ENCODE results near the gene HCN2. TPM values are rescaled to one million over a fixed set of nuclear protein-coding genes. Genes with fewer than 3 reads are reported as not detected.
A peak's percentile ranks its signal among the peaks of the same experiment; 100 is the strongest.

Gene HCN2
- total and polyA plus RNA-seq, 10 of the 15 experiments (the other 5 are each of a cell fraction or from before 2014, with no cell fraction given) = 0.01 to 0.54 (median 0.08) TPM; not detected in 4

DNA sequence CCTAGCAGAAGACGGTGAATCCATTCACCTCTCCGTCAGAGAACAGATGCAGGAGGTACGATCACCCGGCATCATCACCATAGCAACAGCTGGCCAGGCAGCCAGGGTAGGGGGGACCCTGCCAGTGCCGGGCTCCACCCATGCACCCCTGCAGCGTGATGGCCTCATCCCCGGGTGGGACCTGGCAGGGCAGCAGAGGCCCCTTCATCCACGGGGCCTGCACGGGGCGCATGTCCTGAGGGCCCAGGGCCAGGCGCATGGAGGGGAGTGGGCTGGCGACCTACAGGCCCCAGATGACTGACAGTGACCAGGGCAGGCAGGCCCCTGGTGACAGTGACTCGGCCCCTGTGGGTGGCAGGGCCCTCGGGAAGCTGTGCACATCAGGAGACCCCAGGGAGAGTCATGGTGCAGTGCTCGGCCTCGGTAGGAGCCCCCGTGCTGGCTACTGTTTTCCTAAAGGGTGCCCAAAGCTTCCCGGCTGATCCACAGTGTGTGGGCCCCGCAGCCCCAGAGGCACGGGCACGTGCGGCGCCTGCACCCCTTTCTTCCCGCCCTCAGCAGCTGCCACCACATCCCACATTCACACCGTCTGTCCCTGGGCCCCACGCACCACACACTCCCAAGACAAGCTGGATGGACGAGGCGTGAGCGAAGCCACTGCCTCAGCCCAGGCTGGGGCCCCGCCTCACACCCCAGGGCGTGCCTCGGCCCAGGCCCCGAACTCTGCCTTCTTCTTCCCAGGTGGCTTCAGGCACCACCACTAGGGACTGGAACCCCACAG, 68.6 kb downstream of the HCN2 start:
- Histone ChIP-seq H3K9ac (ENCODE audit: control insufficient read depth, insufficient read depth, low read length) (no peak overlapping the region), H3K27me3 (replicated peaks in 1 of 2; ENCODE audit: control insufficient read depth in 2 of 2, insufficient read depth in 2 of 2, low read length in 1 of 2) (no peaks in the 10 kb centered on the region), H3K4me1 (ENCODE audit: control insufficient read depth, insufficient read depth, low read length) (peaks cover 10% of the 10 kb centered on the region; the same call in 1 of the 2 replicates), H4K20me1 (ENCODE audit: control insufficient read depth, insufficient read depth) (peaks cover 20% of the 10 kb centered on the region), H3K79me2 (ENCODE audit: control insufficient read depth, insufficient read depth, low read length) (peaks cover 92% of the 10 kb centered on the region), H3K9me3 (replicated peaks; ENCODE audit: control insufficient read depth, insufficient read depth, low read length) (no peaks in the 10 kb centered on the region), H3K27ac (ENCODE audit: control insufficient read depth, insufficient read depth) (no peak overlapping the region), H3K4me2 (ENCODE audit: control insufficient read depth, insufficient read depth) (peak overlapping the region; percentile 25; the same call in 1 of the 2 replicates), H3K4me3 (no peak overlapping the region), H3K36me3 (ENCODE audit: control insufficient read depth in 2 of 2, insufficient read depth in 2 of 2, low read length in 1 of 2) (peaks cover 7 to 37% of the 10 kb centered on the region in 2 experiments), H2AFZ (ENCODE audit: control insufficient read depth, low read depth, low read length) (no peak overlapping the region)
- DNase-seq (ENCODE audit: low read depth, low spot score) = no peak
- in situ Hi-C loops (cut with MboI) = no loop called here
- RAD21 ChIA-PET (ENCODE audit: unreplicated experiment) = no interaction called here
- no peak for ATAC-seq
- SMC1A ChIA-PET (ENCODE audit: uncharacterized antibody, unreplicated experiment) = no interaction called here
- BruUV-seq (replicated peaks) = no TSS peak
- intact Hi-C loops (cut with micrococcal nuclease; ENCODE audit: unreplicated experiment) = no loop called here
- CTCF ChIA-PET = no interaction called here
- POLR2A ChIA-PET = no interaction called here
- WGBS (ENCODE audit: insufficient coverage, insufficient replicate concordance, low lambda C conversion rate, missing lambda C conversion rate) = 78% methylated on average over 28 of the region's 33 CpGs
- TF ChIP-seq ELK1 (IDR thresholded peaks at IDR 0.05; ENCODE audit: low read depth, low read length) = no peak
- peak; percentile 58 for TF ChIP-seq POLR2A (IDR thresholded peaks at IDR 0.05; ENCODE audit: low read depth, low read length)
- TF ChIP-seq YY1 (IDR thresholded peaks at IDR 0.05; ENCODE audit: low read depth, low read length) = no peak
- no peak for TF ChIP-seq E4F1 (IDR thresholded peaks at IDR 0.05; ENCODE audit: borderline replicate concordance, partially characterized antibody)
- FAIRE-seq = no peak
